HepG2 (cell line): ENCODE results near the gene CHMP1A. TPM values are rescaled to one million over a fixed set of nuclear protein-coding genes. Genes with fewer than 3 reads are reported as not detected.

Experiments used
- FOXM1 ChIP-seq: sonication (generic); formaldehyde crosslinking; IDR thresholded peaks from 2 replicates; pipeline ENCODE4 v1.5.0; 2020; ENCODE audit warnings: missing genetic modification reagents
- FOXO4 ChIP-seq: sonication (generic); formaldehyde crosslinking; conservative IDR thresholded peaks from 2 replicates; pipeline ENCODE4 v1.8.1; 2023; ENCODE audit warnings: missing genetic modification reagents
- JUNB ChIP-seq: sonication (generic); formaldehyde crosslinking; IDR thresholded peaks from 2 replicates; pipeline ENCODE4 v1.8.0; 2022; ENCODE audit warnings: missing genetic modification reagents, mild to moderate bottlenecking, borderline replicate concordance
- KDM2A ChIP-seq: sonication (generic); formaldehyde crosslinking; IDR thresholded peaks from 2 replicates; pipeline ENCODE4 v1.4.0; 2020; ENCODE audit warnings: low read depth, missing genetic modification reagents, borderline replicate concordance
- SOX6 ChIP-seq, 2 experiments: fragments of 450-650 bp in 1 of 2; sonication (generic) in 1 of 2; formaldehyde crosslinking in 1 of 2; IDR thresholded peaks; 2 replicates each; pipeline versions ENCODE4 v1.4.0 to v1.6.1; 2017 to 2020; ENCODE audit warnings: antibody characterized with exemption in 1 of 2, mild to moderate bottlenecking in 1 of 2, missing genetic modification reagents in 1 of 2
- ZBTB20 ChIP-seq: sonication (generic); formaldehyde crosslinking; IDR thresholded peaks from 2 replicates; pipeline ENCODE4 v1.8.1; 2023; ENCODE audit warnings: missing genetic modification reagents, low read depth, mild to moderate bottlenecking, borderline replicate concordance
- ZNF142 ChIP-seq: sonication (generic); formaldehyde crosslinking; IDR thresholded peaks from 2 replicates; pipeline ENCODE4 v1.4.0; 2020; ENCODE audit warnings: missing genetic modification reagents
- ZNF333 ChIP-seq: sonication (generic); formaldehyde crosslinking; IDR thresholded peaks from 2 replicates; pipeline ENCODE4 v1.4.0; 2020; ENCODE audit warnings: mild to moderate bottlenecking, missing genetic modification reagents, borderline replicate concordance
- ZSCAN5A ChIP-seq: sonication (generic); formaldehyde crosslinking; IDR thresholded peaks from 2 replicates; pipeline ENCODE4 v1.8.0; 2022; ENCODE audit warnings: mild to moderate bottlenecking, missing genetic modification reagents, borderline replicate concordance
- polyA plus RNA-seq, 8 experiments: library from polyadenylated mRNA; depleted of rRNA in 3 of 8; stranded (reverse) in 7 of 8; unstranded in 1 of 8; fragments of >200 nt; fragmentation: Illumina TruSeq in 4 of 8; extraction: Trizol in 4 of 8; gene quantifications; 2 replicates each; pipeline versions ENCODE4 v1.2.1 to v1.2.3, GENCODE V29; 2011 to 2016; ENCODE audit warnings: low read depth in 4 of 8, missing spikeins in 1 of 8, mixed read lengths in 1 of 8; ENCODE audit not compliant: insufficient read depth in 1 of 8
- total RNA-seq, 5 experiments: library from RNA; depleted of rRNA; stranded (reverse); fragments of >200 nt; fragmentation: Illumina TruSeq; extraction: Trizol; gene quantifications; 2 replicates each; pipeline ENCODE4 v1.2.3, GENCODE V29; 2016; ENCODE audit warnings: low read depth in 1 of 5
- TF ChIP-seq, protein P1 (sequence below): sonication (generic); formaldehyde crosslinking; IDR thresholded peaks from 2 replicates; pipeline ENCODE4 v1.5.1; 2020; ENCODE audit warnings: mild to moderate bottlenecking, missing genetic modification reagents, borderline replicate concordance

CHMP1A gene
- total and polyA plus RNA-seq, 2 of the 13 experiments (the other 11 are each of a cell fraction or from before 2014, with no cell fraction given), result 69.4 to 73.3 TPM

DNA sequence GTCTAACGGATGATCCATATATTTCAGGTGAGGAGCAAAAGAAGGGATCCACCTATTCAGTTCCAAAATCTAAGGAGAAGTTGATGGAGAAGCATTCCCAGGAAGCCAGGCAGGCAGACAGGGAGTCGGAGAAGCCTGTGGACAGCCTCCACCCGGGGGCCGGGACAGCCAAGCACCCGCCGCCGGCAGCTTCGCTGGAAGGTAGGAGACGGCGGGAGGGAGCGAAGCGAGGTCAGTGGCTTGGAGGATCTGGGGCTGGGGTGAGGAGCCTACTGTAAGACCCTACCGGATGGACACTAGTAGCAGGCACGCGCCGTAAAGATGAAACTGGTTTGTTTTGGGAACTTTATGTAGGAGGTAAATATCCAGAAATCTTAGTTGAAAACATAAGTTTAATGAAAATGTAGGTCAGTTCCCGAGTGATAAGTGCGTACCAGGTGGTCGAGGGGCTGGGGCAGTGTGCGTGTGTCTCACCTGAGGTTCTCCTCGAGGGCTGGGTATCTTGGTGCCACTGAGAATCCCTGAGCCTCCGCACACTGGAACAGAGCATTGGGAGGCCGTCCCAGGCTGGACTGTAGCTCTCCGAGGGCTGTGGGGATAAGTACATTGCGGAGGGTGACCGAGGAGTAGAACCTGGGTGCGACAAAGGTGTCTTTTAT is 842 bp upstream of the CHMP1A start (continued):
- 0 out of 2 replicates have a peak, but pooled peaks have one; percentile 52 for TF ChIP-seq ZSCAN5A
- no peak for TF ChIP-seq FOXO4 (CRISPR knock-in tag)
- TF ChIP-seq, protein P1, sequence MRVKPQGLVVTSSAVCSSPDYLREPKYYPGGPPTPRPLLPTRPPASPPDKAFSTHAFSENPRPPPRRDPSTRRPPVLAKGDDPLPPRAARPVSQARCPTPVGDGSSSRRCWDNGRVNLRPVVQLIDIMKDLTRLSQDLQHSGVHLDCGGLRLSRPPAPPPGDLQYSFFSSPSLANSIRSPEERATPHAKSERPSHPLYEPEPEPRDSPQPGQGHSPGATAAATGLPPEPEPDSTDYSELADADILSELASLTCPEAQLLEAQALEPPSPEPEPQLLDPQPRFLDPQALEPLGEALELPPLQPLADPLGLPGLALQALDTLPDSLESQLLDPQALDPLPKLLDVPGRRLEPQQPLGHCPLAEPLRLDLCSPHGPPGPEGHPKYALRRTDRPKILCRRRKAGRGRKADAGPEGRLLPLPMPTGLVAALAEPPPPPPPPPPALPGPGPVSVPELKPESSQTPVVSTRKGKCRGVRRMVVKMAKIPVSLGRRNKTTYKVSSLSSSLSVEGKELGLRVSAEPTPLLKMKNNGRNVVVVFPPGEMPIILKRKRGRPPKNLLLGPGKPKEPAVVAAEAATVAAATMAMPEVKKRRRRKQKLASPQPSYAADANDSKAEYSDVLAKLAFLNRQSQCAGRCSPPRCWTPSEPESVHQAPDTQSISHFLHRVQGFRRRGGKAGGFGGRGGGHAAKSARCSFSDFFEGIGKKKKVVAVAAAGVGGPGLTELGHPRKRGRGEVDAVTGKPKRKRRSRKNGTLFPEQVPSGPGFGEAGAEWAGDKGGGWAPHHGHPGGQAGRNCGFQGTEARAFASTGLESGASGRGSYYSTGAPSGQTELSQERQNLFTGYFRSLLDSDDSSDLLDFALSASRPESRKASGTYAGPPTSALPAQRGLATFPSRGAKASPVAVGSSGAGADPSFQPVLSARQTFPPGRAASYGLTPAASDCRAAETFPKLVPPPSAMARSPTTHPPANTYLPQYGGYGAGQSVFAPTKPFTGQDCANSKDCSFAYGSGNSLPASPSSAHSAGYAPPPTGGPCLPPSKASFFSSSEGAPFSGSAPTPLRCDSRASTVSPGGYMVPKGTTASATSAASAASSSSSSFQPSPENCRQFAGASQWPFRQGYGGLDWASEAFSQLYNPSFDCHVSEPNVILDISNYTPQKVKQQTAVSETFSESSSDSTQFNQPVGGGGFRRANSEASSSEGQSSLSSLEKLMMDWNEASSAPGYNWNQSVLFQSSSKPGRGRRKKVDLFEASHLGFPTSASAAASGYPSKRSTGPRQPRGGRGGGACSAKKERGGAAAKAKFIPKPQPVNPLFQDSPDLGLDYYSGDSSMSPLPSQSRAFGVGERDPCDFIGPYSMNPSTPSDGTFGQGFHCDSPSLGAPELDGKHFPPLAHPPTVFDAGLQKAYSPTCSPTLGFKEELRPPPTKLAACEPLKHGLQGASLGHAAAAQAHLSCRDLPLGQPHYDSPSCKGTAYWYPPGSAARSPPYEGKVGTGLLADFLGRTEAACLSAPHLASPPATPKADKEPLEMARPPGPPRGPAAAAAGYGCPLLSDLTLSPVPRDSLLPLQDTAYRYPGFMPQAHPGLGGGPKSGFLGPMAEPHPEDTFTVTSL, result no peak
- TF ChIP-seq ZBTB20 (CRISPR knock-in tag), result no peak
- TF ChIP-seq KDM2A (CRISPR knock-in tag), result peak; percentile 12; the same call in 1 of the 2 replicates
- TF ChIP-seq SOX6 (IDR thresholded peaks at IDR 0.05), result no peak
- TF ChIP-seq SOX6 (CRISPR knock-in tag; IDR thresholded peaks at IDR 0.05), result peak; percentile 46; the same call in 1 of the 2 replicates
- no peak for TF ChIP-seq JUNB (CRISPR knock-in tag)
- TF ChIP-seq FOXM1 (CRISPR knock-in tag), result no peak
- no peak for TF ChIP-seq ZNF142 (CRISPR knock-in tag)
- TF ChIP-seq ZNF333 (CRISPR knock-in tag), result no peak
